IPS-NIHi7 (cell line): ENCODE measurements around the gene NXPE3.
A peak's percentile ranks its signal among the peaks of the same experiment; 100 is the strongest.
"Not testable (repeated sequence)": the region's sequence is repeated elsewhere in the genome, so short reads cannot be mapped to it uniquely, and the experiment has no call there.

Source experiments
- DNase-seq: peaks from one replicate; pipeline ENCODE4 v3.0.0; 2012; ENCODE audit warnings: mixed read lengths; ENCODE audit errors: extremely low spot score

The NXPE3 gene

DNA sequence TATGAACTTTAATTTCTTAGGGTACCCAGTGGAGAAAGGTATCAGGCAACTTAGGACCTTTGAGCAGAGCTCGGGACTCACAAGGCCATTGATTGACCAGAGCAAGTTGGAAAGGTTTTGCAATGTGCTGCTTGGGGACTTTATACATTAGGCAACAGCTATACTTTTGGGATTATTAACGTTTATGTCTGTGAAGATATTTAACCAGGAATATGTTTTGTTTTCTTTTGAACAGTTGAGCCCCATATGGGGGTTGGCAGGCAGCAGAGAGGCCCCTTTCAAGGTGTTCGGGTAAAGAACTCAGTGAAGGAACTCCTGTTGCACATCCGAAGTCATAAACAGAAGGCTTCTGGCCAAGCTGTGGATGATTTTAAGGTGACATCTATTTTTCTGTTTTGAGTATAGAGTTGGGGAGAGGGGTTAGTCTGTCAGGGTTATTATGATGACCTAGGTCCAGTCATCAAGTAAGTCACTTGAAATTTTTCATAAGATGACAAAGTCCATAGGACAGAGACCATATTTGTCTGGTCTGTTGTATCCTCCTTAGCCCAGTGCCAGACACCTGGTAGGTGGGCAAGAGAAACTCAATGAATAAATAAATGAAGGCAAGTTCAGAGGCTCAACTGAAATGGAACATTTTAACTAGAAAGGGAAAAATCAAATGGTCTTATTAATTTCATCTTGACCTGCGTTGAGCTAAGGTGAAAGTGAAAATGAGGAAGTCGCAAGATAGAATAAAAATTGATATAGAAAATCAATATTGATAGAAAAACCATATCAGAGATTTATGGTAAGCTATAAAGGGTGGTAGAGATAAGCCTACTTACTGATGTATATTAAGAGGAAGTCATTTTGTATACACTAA, 73.1 kb downstream of the NXPE3 start:
- DNase-seq, result no peak

DNA sequence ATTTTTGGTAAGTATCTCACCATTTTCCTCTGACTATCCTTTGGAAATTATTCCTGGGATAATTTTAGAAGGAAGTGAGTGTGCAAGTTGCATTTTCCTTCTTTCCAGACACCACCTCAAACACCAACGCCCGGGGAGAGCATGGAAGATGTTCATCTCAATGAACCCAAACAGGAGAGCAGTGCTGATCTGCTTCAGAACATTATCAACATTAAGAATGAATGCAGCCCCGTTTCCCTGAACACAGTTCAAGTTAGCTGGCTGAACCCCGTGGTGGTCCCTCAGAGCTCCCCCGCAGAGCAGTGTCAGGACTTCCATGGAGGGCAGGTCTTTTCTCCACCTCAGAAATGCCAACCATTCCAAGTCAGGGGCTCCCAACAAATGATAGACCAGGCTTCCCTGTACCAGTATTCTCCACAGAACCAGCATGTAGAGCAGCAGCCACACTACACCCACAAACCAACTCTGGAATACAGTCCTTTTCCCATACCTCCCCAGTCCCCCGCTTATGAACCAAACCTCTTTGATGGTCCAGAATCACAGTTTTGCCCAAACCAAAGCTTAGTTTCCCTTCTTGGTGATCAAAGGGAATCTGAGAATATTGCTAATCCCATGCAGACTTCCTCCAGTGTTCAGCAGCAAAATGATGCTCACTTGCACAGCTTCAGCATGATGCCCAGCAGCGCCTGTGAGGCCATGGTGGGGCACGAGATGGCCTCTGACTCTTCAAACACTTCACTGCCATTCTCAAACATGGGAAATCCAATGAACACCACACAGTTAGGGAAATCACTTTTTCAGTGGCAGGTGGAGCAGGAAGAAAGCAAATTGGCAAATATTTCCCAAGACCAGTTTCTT, 74.2 kb downstream of the NXPE3 start:
- DNase-seq, result no peak

DNA sequence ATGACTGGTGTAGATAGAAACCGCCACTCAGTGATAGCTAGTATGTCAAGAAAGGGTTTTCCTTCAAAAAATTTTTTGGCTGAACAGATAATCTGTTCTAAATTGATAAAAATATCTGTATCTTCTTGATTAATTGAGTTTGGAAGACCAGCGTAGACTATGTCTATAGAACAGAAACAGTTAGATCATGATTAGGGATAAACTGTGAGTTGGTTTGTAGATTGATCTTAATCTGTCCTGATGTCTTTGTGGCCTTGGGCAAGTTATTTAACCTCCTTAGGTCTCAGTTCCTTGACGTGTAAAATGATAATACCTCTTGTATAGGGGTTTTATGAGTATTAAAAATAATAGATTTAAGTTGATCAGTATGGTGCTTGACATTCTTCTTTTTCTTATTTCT, 75.0 kb downstream of the NXPE3 start:
- no peak for DNase-seq

DNA sequence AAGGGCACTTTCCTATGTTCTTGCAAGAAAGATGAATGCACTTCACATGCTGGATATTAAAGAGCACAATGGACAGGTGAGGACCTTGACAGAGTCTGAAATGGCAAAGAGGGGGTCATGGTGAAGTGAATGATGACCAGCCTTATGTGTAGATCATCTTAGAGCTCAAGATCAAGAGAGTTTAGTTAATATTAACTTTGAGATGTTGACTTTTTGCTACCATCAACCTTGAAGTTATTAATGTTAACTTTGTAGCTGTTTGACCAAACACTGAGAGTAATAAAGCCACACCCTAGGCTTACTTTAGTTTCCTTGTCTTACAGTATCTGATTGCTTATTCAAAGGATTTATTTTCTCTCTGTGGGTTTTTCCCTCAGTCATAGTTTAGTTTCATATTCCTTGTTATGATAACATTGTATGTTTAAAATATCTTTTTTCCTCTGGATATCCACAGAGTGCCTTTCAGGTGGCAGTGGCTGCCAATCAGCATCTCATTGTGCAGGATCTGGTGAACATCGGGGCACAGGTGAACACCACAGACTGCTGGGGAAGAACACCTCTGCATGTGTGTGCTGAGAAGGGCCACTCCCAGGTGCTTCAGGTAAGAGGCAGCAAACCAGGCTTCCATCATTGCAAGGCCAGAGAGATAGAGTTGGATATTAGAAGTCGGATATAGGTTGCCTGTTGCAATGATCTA, 75.7 kb downstream of the NXPE3 start:
- no peak for DNase-seq

DNA sequence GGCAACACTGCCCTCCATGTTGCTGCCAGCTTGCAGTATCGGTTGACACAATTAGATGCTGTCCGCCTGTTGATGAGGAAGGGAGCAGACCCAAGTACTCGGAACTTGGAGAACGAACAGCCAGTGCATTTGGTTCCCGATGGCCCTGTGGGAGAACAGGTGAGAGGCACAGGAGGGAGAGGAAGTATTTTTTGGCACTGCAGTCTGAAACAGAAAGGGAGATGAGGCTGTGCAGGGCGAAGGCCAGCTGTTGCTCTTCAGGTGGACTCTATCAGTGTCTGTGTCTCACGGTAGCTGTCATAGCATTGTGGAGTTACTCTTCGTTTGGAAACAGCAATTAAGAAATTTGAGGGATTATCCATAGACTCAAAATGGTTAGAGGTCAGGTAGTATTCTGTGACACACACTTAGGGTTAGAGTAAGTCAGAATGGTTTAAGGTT, 78.3 kb downstream of the NXPE3 start:
- DNase-seq, result no peak

DNA sequence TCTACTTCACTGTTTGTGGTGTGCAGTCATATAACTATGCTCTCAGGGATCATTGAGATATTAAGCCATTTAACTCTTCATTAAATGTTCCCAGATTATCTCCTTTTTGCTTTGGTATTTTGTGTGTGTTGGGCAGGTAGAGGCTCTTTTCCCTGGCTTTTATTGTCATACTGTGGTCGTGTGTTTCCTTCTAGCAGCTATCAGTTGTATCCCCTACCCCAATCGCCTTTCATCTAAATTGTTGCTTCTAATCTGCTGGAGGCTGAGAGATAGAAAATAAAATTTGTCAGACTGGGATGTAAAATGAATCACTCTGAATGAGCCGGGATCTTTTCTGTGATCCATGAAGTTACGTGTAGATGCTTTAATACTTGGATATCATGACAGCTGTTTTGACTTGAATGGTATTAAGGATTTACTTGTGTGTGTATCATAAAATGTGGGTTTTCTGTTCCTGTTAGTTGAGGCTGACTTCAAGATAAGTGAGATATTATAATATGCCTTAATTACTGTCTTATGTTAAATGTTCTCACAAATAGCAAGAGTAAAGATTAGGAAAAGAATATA, 79.5 kb downstream of the NXPE3 start:
- DNase-seq, result no peak

DNA sequence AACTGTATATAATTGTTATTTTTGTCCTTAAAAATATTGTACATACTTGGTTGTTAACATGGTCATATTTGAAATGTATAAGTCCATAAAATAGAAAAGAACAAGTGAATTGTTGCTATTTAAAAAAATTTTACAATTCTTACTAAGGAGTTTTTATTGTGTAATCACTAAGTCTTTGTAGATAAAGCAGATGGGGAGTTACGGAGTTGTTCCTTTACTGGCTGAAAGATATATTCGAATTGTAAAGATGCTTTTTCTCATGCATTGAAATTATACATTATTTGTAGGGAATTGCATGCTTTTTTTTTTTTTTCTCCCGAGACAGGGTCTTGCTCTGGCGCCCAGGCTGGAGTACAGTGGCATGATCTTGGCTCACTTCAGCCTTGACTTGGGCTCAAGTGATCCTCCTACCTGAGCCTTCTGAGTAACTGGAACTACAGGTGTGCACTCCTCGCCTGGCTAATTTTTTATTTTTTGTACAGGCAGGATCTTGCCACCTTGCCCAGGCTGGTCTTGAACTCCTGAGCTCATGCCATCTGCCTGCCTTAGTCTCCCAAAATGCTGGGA, 81.0 kb downstream of the NXPE3 start:
- DNase-seq, result no peak

DNA sequence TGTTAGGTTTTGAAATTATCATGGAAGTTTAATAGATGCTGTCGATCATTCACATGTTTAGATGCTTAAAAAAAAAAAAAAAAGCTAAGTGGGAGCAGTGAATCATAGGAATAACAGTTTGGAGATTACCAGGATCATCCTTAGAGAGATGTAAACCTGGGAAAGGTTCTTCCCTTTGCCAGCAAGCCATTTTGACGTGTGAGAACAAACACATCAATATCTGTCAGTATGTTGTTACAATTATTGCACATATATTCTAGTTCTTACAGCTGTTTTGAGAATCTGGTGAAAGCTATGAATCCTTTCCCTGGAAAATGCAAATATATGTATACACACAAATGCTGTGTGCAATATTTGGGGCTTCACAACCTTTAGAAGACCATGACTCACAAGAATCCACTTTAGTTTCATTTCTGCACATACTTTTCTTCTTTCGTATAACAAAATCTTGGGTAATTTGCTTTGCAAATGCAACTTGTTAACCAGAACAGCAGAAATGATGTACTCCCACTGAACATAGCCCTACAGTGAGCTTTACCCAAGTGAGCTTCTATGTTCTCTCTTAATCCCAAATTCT, 82.3 kb downstream of the NXPE3 start:
- no peak for DNase-seq

DNA sequence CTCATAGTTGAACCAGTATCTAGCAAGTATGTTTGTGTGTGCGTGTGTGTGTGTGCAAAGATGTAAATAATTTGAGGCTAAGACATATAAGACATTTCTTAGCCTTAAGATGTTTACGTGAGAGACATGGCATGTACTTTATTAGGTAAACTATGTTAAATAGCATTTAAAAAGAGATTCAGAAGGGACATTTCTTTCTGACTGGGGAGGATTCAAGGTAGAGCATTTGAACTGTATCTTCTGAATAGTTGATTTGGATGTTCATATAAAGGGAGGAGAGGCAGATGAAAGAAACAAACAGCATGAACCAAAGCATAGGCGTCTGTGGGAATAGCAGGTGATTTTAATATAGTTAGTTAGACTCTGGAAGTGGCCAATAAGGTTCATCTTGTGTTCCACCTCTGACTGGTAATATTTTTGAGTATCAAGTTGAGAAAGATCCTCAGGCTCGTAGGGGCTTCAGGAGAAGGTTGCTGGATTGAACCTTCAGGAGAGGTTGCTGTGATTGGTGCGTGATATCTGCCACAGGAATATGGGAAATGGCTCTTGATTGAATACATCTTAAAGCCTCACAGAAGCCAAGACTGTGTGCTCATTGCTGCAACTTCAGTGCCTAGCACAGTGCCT, 82.9 kb downstream of the NXPE3 start:
- no peak for DNase-seq

DNA sequence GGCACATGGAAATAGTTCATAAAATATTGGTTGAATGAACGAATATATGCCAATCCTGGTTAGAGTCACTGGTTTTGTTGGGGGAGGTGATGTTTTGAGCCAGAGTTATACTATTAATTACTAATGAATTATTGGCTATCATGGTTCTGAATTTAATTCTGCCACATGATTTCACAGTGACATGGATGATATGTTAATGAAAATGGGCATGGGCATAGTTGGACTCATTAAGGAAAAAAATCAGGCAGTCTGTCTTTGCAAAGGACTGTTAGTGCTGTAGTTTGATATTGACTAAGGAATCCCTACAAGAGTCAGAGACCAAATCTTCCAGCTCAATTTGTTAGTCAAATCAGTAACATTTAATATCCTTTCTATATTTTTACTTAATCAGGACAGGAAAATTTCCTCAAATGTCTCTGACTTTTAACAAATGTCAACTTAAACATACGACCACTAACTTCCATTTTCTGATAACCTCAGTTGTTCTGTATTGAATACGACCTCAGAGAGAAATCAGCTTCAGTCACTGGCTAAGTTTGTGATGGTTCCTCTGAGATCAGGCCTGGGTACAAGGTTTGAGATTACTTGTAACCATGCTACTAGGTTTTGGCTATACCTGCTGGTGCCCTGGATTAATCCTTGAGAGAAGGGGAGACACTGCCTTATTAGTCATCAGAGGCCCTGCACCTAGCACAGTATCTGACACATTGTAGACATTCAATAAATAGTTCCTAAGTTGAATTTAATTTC, 83.6 kb downstream of the NXPE3 start:
- no peak for DNase-seq

DNA sequence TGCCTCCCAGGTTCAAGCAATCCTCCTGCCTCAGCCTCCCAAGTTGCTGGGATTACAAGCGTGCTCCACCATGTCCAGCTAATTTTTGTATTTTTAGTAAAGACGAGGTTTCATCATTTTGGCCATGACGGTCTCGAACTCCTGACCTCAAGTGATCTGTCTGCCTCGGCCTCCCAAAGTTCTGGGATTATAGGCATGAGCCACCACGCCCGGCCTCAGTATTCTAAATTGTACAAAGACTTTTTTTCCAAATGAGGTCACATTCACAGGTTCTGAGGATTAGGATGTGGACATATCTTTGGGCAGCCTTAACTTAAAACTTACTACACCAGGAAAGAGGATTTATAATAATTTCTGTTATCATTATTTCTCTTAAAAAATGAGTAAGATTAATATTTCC, 85.9 kb downstream of the NXPE3 start:
- DNase-seq, result not testable (repeated sequence)

DNA sequence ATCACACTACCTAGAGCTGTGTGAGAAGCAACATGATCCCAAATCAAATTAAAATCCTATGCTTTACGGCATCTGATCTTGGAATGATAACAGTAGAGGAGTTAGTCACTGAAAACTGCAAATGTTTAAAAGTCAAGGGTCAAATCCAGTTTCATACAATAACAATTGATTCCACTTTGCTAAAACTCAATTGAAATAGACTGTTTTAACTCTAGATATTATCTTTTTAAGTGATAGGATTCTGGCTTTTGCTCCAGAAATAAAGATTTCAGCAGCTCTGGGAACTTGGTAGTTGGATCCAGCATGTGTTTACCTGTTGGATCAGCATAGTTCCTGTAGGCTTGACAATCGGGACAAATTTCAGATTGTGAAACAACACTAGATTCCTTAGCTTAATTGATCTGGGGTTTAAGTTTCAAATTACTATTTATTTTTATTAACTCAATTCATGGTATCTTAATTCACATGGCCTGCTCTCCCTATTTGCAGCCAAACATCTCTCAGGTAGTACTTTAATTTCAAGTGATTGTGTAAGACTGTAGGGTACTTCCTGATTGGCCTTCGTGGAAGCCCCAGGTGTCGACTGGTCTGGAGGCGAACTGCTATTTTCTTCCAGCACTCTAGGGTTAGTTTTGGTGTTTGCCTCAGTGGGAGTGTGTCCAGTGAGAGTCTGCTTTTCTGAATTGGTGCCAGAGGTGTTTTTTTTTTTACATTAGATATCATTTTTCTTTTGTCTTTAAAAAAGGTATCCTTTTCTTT, 86.9 kb downstream of the NXPE3 start:
- peak; percentile 72 for DNase-seq

DNA sequence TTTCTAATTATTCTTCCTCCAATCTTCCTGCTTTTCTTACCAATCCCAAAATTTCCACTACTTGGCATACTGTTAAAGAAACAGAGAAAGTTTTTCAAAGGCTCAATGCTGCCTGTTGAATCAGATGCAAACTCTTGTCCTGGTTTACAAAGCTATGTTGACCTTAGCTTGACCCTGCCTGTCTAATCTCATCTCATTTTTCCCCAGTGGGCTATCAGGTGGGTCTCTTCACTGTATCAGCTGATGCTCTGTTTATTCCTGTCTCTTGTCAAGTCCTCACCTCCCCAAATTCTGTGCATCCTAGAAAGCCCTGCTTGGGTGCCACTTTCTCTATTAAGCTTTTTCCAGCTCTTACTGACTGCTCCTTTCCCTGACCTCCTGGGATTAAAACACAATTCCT, 88.5 kb downstream of the NXPE3 start:
- DNase-seq, result no peak

DNA sequence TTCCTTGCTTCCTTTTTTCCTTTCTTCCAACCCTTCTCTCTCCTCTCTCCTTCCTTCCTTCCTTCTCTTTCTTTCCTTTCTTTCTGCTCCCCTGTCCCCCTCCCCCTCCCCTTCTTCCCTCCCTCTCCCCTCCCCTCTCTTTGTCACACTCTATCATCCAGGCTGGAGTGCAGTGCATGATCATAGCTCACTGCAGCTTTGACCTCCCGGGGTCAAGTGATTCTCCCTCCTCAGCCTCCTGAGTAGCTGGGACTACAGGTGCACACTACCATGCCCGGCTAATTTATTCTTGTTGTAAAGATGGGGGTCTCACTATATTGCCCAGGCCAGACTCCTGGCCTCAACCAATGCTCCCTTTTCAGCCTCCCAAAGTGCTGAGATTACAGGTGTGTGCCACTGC, 89.0 kb downstream of the NXPE3 start:
- DNase-seq, result no peak

DNA sequence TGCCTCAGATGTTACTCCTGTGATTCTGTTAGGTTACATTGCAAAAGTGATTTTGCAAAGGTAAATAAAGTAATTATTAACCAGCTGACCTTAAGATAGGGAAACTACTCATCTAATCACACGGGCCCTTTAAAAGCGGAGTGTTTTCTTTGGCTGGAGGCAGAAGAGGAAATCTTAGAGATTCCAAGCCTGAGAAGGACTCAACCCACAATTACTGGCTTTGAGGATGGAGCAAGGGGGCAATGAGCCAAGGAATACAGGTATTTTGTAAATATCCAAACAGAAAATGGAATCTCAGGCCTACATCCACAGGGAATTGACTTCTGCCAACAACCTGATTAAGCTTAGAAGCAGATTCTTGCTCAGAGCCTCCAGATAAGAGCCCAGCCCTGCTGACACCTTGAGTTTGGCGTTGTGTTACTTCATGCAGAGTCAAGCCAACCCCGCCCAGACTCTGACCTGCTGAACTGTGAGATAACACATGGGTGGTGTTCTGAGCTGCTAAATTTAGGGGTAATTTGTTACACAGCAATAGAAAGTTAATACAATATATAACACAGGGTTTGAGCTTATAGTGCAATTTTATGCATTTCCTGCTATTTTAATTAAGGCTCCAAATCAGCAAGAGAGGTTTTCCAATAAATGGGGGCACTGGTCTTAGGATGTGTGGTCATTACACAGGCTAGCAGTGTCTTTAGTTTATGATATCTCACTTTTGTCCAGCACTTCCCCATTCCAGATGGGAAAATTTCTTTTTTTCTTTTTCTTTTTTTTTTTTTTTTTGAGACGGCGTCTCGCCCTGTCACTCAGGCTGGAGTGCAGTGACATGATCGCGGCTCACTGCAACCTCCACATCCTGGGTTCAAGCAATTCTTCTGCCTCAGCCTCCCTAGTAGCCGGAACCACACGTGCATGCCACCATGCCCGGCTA, 89.8 kb downstream of the NXPE3 start:
- no peak for DNase-seq

DNA sequence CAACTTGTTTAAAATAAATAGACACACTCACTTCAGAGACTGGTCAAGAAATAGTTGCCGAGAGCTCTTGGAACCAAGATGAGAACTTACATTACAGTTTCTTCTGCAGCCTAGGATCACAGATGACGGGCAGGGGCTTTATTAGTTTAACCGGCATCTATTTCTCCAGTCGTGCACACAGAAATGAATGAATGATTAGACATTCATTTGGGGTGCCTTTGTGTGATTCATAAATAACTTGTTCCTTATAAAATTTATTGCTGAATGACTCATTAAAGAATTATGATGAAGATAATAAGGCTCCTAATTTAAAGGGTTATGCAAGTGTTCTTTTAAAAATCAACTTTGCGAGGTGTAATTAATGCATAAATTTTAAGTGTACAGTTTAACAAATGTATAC, 91.1 kb downstream of the NXPE3 start:
- DNase-seq, result no peak

DNA sequence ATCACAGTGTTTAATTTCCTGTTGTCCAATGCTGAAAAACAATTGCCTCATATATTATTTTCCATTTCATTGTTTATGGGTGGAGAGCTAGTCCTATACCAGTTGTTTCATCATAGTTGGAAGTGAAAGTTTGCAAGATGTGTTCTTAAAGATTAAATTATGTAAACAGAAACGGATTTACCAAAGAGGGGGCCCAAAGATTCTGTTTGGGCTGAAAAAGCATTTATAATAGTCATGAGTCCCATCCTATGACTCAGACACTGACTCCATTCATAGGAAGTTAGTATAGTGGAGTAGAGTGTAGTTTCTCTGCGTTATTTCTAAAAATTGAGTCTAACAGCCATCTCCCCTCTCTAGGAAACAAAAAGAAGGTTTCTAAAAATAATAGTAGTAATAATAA, 94.6 kb downstream of the NXPE3 start:
- DNase-seq, result no peak

DNA sequence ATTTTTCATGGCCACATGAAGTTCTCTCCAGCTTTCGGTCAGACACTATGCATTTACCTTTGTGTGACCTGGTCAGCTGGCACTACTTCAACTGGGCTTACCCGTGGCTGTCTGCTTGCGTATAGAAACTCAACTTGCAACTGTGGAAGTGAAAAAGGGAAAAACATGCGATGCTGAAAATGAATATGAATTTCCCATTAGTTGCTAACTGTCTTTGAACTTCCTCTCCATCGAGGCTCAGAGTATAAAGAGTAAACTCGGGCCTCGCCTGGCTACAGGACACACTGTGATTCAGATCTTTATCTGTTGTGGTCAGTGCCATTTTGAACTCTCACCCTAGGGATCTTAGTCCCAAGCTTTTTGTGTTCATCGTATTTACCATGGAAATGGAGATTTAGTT, 97.1 kb downstream of the NXPE3 start:
- no peak for DNase-seq
